ENCODE measurements around the gene TMEM30A.

The TMEM30A gene

GRCh38 chr6:75230484-75231325, 53.9 kb downstream of the TMEM30A start:
- DNase-seq (ENCODE audit: insufficient read length, low spot score) (no peak), FAIRE-seq (peak; percentile 95)
- no peak for TF ChIP-seq POLR2A (IDR thresholded peaks at IDR 0.05; ENCODE audit: low read depth, low read length)

- FAIRE-seq (no peak), DNase-seq (ENCODE audit: insufficient read length, low spot score) (no peak)
- no peak for TF ChIP-seq POLR2A (IDR thresholded peaks at IDR 0.05; ENCODE audit: low read depth, low read length)
Observed at GRCh38 chr6:75224303-75224926, 60.2 kb downstream of the TMEM30A start.

- TF ChIP-seq POLR2A (IDR thresholded peaks at IDR 0.05; ENCODE audit: low read depth, low read length): no peak
- no peak for DNase-seq (ENCODE audit: insufficient read length, low spot score)
- no peak for FAIRE-seq
Observed at GRCh38 chr6:75223428-75223827, 61.2 kb downstream of the TMEM30A start.

GRCh38 chr6:75222261-75222660, 62.3 kb downstream of the TMEM30A start:
- no peak for DNase-seq (ENCODE audit: insufficient read length, low spot score)
- no peak for FAIRE-seq
- TF ChIP-seq POLR2A (IDR thresholded peaks at IDR 0.05; ENCODE audit: low read depth, low read length): no peak

GRCh38 chr6:75221116-75221515, 63.5 kb downstream of the TMEM30A start:
- FAIRE-seq: no peak
- TF ChIP-seq POLR2A (IDR thresholded peaks at IDR 0.05; ENCODE audit: low read depth, low read length): no peak
- DNase-seq (ENCODE audit: insufficient read length, low spot score): no peak

- DNase-seq (ENCODE audit: insufficient read length, low spot score) (no peak), FAIRE-seq (no peak)
- TF ChIP-seq POLR2A (IDR thresholded peaks at IDR 0.05; ENCODE audit: low read depth, low read length): no peak
Observed at GRCh38 chr6:75220357-75220756, 64.2 kb downstream of the TMEM30A start.

GRCh38 chr6:75219263-75219662, 65.3 kb downstream of the TMEM30A start:
- DNase-seq (ENCODE audit: insufficient read length, low spot score) (no peak), FAIRE-seq (no peak)
- TF ChIP-seq POLR2A (IDR thresholded peaks at IDR 0.05; ENCODE audit: low read depth, low read length): no peak

GRCh38 chr6:75217193-75217592, 67.4 kb downstream of the TMEM30A start:
- no peak for TF ChIP-seq POLR2A (IDR thresholded peaks at IDR 0.05; ENCODE audit: low read depth, low read length)
- DNase-seq (ENCODE audit: insufficient read length, low spot score) (no peak), FAIRE-seq (no peak)

GRCh38 chr6:75215291-75215690, 69.3 kb downstream of the TMEM30A start:
- TF ChIP-seq POLR2A (IDR thresholded peaks at IDR 0.05; ENCODE audit: low read depth, low read length): no peak
- DNase-seq (ENCODE audit: insufficient read length, low spot score) (no peak), FAIRE-seq (no peak)

GRCh38 chr6:75213732-75214131, 70.9 kb downstream of the TMEM30A start:
- no peak for TF ChIP-seq POLR2A (IDR thresholded peaks at IDR 0.05; ENCODE audit: low read depth, low read length)
- FAIRE-seq (no peak), DNase-seq (ENCODE audit: insufficient read length, low spot score) (no peak)

- DNase-seq (ENCODE audit: insufficient read length, low spot score): no peak
- no peak for TF ChIP-seq POLR2A (IDR thresholded peaks at IDR 0.05; ENCODE audit: low read depth, low read length)
Observed at GRCh38 chr6:75213112-75213511, 71.5 kb downstream of the TMEM30A start.

GRCh38 chr6:75211920-75212590, 72.5 kb downstream of the TMEM30A start:
- FAIRE-seq (no peak), DNase-seq (ENCODE audit: insufficient read length, low spot score) (no peak)
- no peak for TF ChIP-seq POLR2A (IDR thresholded peaks at IDR 0.05; ENCODE audit: low read depth, low read length)

More at GRCh38 chr6:75213112-75213511, 71.5 kb downstream of the TMEM30A start:
- FAIRE-seq: no peak

- no peak for FAIRE-seq
- no peak for TF ChIP-seq POLR2A (IDR thresholded peaks at IDR 0.05; ENCODE audit: low read depth, low read length)
- DNase-seq (ENCODE audit: insufficient read length, low spot score): peak; percentile 17
Observed at GRCh38 chr6:75210885-75211739, 73.5 kb downstream of the TMEM30A start.

All from H54 (cell line).